PC-3 (cell line): ENCODE data around the gene POLR1A. TPM values are rescaled to one million over a fixed set of nuclear protein-coding genes. Genes with fewer than 3 reads are reported as not detected.

ENCODE experiments used
- ATAC-seq: fragments of 200-7000 bp; cut with Tn5 transposase; 2 replicates; pipeline ENCODE4 v1.9.1; 2020; ENCODE audit warnings: mild to moderate bottlenecking, moderate library complexity
- BruUV-seq: library from RNA; stranded (reverse); fragments of 400-500 nt; replicated peaks from 2 replicates; lab custom pipeline; 2021; lab: Mats Ljungman, UMichigan
- CTCF ChIA-PET: fragments of 300-600 bp; sonication (Branson Sonifier 250); formaldehyde crosslinking; loops from one replicate; lab custom pipeline; 2022; ENCODE audit warnings: antibody characterized with exemption; lab: Charles Lee
- POLR2A ChIA-PET: fragments of 300-600 bp; sonication (Branson Sonifier 250); formaldehyde crosslinking; loops from one replicate; lab custom pipeline; 2022; ENCODE audit warnings: antibody characterized with exemption; ENCODE audit not compliant: unreplicated experiment; lab: Charles Lee
- DNase-seq: peaks from one replicate; pipeline ENCODE4 v3.0.0-alpha.2; 2015
- H2AFZ ChIP-seq: fragments of 300-600 bp; sonication (generic); 2 replicates; pipeline ENCODE4 v1.6.0; 2016; ENCODE audit warnings: antibody characterized with exemption, low read length
- H3F3A ChIP-seq: fragments of 300-600 bp; sonication (generic); one replicate; pipeline ENCODE4 v1.6.0; 2017; ENCODE audit warnings: antibody characterized with exemption, low read length, control low read depth, mild to moderate bottlenecking; ENCODE audit not compliant: unreplicated experiment
- H3K27ac ChIP-seq: fragments of 300-600 bp; sonication (generic); 2 replicates; pipeline ENCODE4 v1.5.1; 2016; ENCODE audit warnings: mild to moderate bottlenecking, low read length
- H3K27me3 ChIP-seq: fragments of 300-600 bp; sonication (generic); 2 replicates; pipeline ENCODE4 v1.6.1; 2016; ENCODE audit warnings: low read length, mixed read lengths
- H3K36me3 ChIP-seq: fragments of 300-600 bp; sonication (generic); 2 replicates; pipeline ENCODE4 v1.6.1; 2016; ENCODE audit warnings: low read depth, mixed run types, low read length, mixed read lengths
- H3K4me1 ChIP-seq: fragments of 300-600 bp; sonication (generic); 2 replicates; pipeline ENCODE4 v1.5.1; 2016; ENCODE audit warnings: low read length; ENCODE audit not compliant: insufficient read depth
- H3K4me2 ChIP-seq: fragments of 300-600 bp; sonication (generic); 2 replicates; pipeline ENCODE4 v1.6.0; 2016; ENCODE audit warnings: low read length
- H3K4me3 ChIP-seq: fragments of 300-600 bp; sonication (generic); 2 replicates; pipeline ENCODE4 v1.5.1; 2016; ENCODE audit warnings: mild to moderate bottlenecking, low read length, mixed read lengths
- H3K79me2 ChIP-seq: fragments of 300-600 bp; sonication (generic); 2 replicates; pipeline ENCODE4 v1.6.1; 2017; ENCODE audit warnings: low read length, mixed read lengths
- H3K9ac ChIP-seq: fragments of 300-600 bp; sonication (generic); 2 replicates; pipeline ENCODE4 v1.6.0; 2016; ENCODE audit warnings: mild to moderate bottlenecking, low read length
- H3K9me2 ChIP-seq: fragments of 300-600 bp; sonication (generic); replicated peaks from 2 replicates; pipeline ENCODE4 v1.6.1; 2016; ENCODE audit warnings: mixed run types, low read length, mixed read lengths
- H3K9me3 ChIP-seq: fragments of 300-600 bp; sonication (generic); 2 replicates; pipeline ENCODE4 v1.6.1; 2016; ENCODE audit warnings: low read length, mixed read lengths
- H4K20me1 ChIP-seq: fragments of 300-600 bp; sonication (generic); 2 replicates; pipeline ENCODE4 v1.6.1; 2016; ENCODE audit warnings: low read length, mixed read lengths
- CTCF ChIP-seq: fragments of 300-600 bp; sonication (generic); conservative IDR thresholded peaks from 2 replicates; pipeline ENCODE4 v1.5.1; 2017; ENCODE audit warnings: antibody characterized with exemption, low read depth, mild to moderate bottlenecking, low read length
- EZH2 ChIP-seq: fragments of 300-600 bp; sonication (generic); IDR thresholded peaks from one replicate; pipeline ENCODE4 v1.6.1; 2017; ENCODE audit warnings: antibody characterized with exemption, mild to moderate bottlenecking, low read length; ENCODE audit not compliant: unreplicated experiment
- EZH2phosphoT487 ChIP-seq: fragments of 300-600 bp; sonication (generic); IDR thresholded peaks from 2 replicates; pipeline ENCODE4 v1.6.1; 2018; ENCODE audit warnings: mild to moderate bottlenecking, antibody characterized with exemption, low read length, borderline replicate concordance
- intact Hi-C: fragments of 100-400 bp; cut with micrococcal nuclease; formaldehyde crosslinking; loops from 2 replicates; pipeline ENCODE4 v1.9.0; 2023
- total RNA-seq: library from RNA; depleted of rRNA; stranded (reverse); fragments of >200 nt; gene quantifications from 2 replicates; pipeline ENCODE4 v1.2.3, GENCODE V29; 2014

The POLR1A gene
- total RNA-seq, 1 experiment from 2014 or later: 25.1 TPM

DNA sequence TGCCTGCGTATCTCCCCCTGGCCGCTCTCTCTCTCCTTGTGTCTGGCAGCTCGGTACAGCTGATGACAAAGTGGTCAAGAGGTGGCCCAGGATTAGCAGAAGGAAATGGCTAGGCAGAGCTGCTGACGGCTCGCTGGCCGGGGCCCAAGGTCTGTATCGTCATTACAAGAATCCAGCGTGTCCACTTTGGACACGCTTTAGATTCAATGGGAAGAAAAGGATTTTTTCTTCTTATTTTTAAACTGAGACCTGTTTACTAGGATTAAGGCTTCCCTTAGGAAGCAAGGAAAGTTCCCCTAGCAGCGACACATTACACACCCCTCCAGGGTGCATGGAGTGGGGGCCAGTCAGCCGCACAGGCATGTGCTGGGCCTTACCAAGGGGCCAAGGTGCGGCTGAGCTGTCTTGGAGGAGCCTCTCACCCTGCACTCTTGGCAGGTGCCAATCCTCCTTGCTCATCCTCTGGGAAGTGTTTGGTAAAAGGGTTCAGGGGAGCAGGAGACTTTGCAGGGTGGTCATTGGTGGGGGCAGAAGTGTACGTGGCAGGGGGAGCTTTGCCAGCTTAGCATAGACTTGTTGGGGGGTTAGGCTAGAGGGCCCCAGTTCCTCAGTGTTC, 76.8 kb downstream of the POLR1A start:
- TF ChIP-seq CTCF: no peak
- TF ChIP-seq EZH2: no peak
- no peak for TF ChIP-seq EZH2phosphoT487
- no peaks in the 10 kb centered on the region for H3K79me2 ChIP-seq
- no peaks in the 10 kb centered on the region for H3K9me2 ChIP-seq
- H3K27ac ChIP-seq: no peak overlapping the region
- H3K9me3 ChIP-seq: no peaks in the 10 kb centered on the region
- peaks cover 65% of the 10 kb centered on the region for H3K36me3 ChIP-seq
- intact Hi-C loops: no loop called here
- H3K4me1 ChIP-seq: no peaks in the 10 kb centered on the region
- ATAC-seq: no peak
- no peak overlapping the region for H3K4me2 ChIP-seq
- H4K20me1 ChIP-seq: no peaks in the 10 kb centered on the region
- H3K9ac ChIP-seq: no peak overlapping the region
- no peak overlapping the region for H2AFZ ChIP-seq
- no peaks in the 10 kb centered on the region for H3F3A ChIP-seq
- no peak for DNase-seq
- ChIA-PET POLR2A (no interaction called here), CTCF (no interaction called here)
- no peak overlapping the region for H3K4me3 ChIP-seq
- BruUV-seq: no TSS peak
- no peaks in the 10 kb centered on the region for H3K27me3 ChIP-seq

GRCh38 chr2:86027922-86028765, 77.5 kb downstream of the POLR1A start:
- no peaks in the 10 kb centered on the region for H3K9me3 ChIP-seq
- peaks cover 59% of the 10 kb centered on the region for H3K36me3 ChIP-seq
- H3K9me2 ChIP-seq: no peaks in the 10 kb centered on the region
- no peaks in the 10 kb centered on the region for H4K20me1 ChIP-seq
- DNase-seq (no peak), ATAC-seq (no peak)
- H3K27ac ChIP-seq: no peak overlapping the region
- intact Hi-C loops: no loop called here
- H3K79me2 ChIP-seq: no peaks in the 10 kb centered on the region
- ChIA-PET POLR2A (no interaction called here), CTCF (no interaction called here)
- H3F3A ChIP-seq: no peaks in the 10 kb centered on the region
- no peak overlapping the region for H3K9ac ChIP-seq
- H3K4me1 ChIP-seq: no peaks in the 10 kb centered on the region
- no peaks in the 10 kb centered on the region for H3K27me3 ChIP-seq
- no TSS peak for BruUV-seq
- no peak overlapping the region for H2AFZ ChIP-seq
- H3K4me2 ChIP-seq: no peak overlapping the region
- no peak overlapping the region for H3K4me3 ChIP-seq
- TF ChIP-seq EZH2 (no peak), EZH2phosphoT487 (no peak), CTCF (no peak)
